ENCODE results near the gene CSTPP1.

- TF ChIP-seq, protein P1, sequence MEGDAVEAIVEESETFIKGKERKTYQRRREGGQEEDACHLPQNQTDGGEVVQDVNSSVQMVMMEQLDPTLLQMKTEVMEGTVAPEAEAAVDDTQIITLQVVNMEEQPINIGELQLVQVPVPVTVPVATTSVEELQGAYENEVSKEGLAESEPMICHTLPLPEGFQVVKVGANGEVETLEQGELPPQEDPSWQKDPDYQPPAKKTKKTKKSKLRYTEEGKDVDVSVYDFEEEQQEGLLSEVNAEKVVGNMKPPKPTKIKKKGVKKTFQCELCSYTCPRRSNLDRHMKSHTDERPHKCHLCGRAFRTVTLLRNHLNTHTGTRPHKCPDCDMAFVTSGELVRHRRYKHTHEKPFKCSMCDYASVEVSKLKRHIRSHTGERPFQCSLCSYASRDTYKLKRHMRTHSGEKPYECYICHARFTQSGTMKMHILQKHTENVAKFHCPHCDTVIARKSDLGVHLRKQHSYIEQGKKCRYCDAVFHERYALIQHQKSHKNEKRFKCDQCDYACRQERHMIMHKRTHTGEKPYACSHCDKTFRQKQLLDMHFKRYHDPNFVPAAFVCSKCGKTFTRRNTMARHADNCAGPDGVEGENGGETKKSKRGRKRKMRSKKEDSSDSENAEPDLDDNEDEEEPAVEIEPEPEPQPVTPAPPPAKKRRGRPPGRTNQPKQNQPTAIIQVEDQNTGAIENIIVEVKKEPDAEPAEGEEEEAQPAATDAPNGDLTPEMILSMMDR (IDR thresholded peaks at IDR 0.05; ENCODE audit: borderline replicate concordance, extremely low read depth, low read length, poor library complexity, severe bottlenecking), result no peak
- no peak for TF ChIP-seq EZH2 (IDR thresholded peaks at IDR 0.05; ENCODE audit: borderline replicate concordance, low read depth, low read length, severe bottlenecking)
Measured at GRCh38 chr11:47183031-47183856, 246.7 kb downstream of the CSTPP1 start.

All from DND-41 (cell line).